Transverse colon (tissue), 4 donors: ENCODE measurements around the gene PLEKHA1. TPM values are rescaled to one million over a fixed set of nuclear protein-coding genes. Genes with fewer than 3 reads are reported as not detected.

Source experiments
- DNase-seq: peaks from one replicate; pipeline ENCODE4 v3.0.0-alpha.2; 2019
- H3K27ac ChIP-seq, 4 donors: fragments of 200-600 bp; sonication (generic); 2 replicates each; pipeline ENCODE4 v1.5.1; 2016 to 2018; ENCODE audit warnings: inconsistent platforms in 4 of 4
- H3K27me3 ChIP-seq: fragments of 200-600 bp; sonication (generic); 2 replicates; pipeline ENCODE4 v1.5.1; 2017; ENCODE audit warnings: inconsistent platforms
- H3K36me3 ChIP-seq, 4 donors: fragments of 200-600 bp; sonication (generic); 2 replicates each; pipeline ENCODE4 v1.5.1; 2017 to 2019; ENCODE audit warnings: inconsistent platforms in 4 of 4
- H3K4me1 ChIP-seq, 4 donors: fragments of 200-600 bp; sonication (generic); 2 replicates each; pipeline ENCODE4 v1.5.1; 2017 to 2020; ENCODE audit warnings: inconsistent platforms in 4 of 4
- H3K4me3 ChIP-seq, 4 donors: fragments of 200-600 bp; sonication (generic); 1 replicate in 1 of 4; 2 replicates in 3 of 4; pipeline versions ENCODE4 v1.5.1 to v1.6.1; 2017 to 2019; ENCODE audit warnings: inconsistent platforms in 4 of 4
- H3K9me3 ChIP-seq, 2 donors: fragments of 200-600 bp; sonication (generic); 2 replicates each; pipeline ENCODE4 v1.5.1; 2017 to 2019; ENCODE audit warnings: inconsistent platforms in 2 of 2
- EP300 ChIP-seq: sonication (generic); formaldehyde crosslinking; IDR thresholded peaks from one replicate; pipeline ENCODE4 v1.6.1; 2017; ENCODE audit warnings: antibody characterized with exemption, low read depth
- POLR2A ChIP-seq: fragments of 450-650 bp; IDR thresholded peaks from one replicate; pipeline ENCODE4 v1.6.1; 2016; ENCODE audit warnings: antibody characterized with exemption, mild to moderate bottlenecking, moderate library complexity
- POLR2AphosphoS5 ChIP-seq, 3 donors: sonication (generic); formaldehyde crosslinking; IDR thresholded peaks; one replicate each; pipeline ENCODE4 v1.6.1; 2016; ENCODE audit warnings: antibody characterized with exemption in 3 of 3
- WGBS, 2 donors: methylation state at CpG; one replicate each; pipeline ENCODE4 v1.1.5; 2018; ENCODE audit warnings: low coverage in 1 of 2; 5-methylcytosine and 5-hydroxymethylcytosine counted together
- in situ Hi-C, 4 donors: fragments of 200-750 bp; cut with MboI; loops; one replicate each; pipeline versions ENCODE4 v1.15.0 to v1.15.1; 2017; ENCODE audit warnings: low sequenced_read_pairs in 3 of 4, low pct_ligation_motif_present in 1 of 4, low pct_unique_long_range_greater_than_20kb in 1 of 4
- intact Hi-C: fragments of 100-400 bp; cut with DNase I; formaldehyde crosslinking; loops from one replicate; pipeline ENCODE4 v1.15.1; 2023; ENCODE audit warnings: low total_unique reads
- total RNA-seq, 4 donors: library from RNA; depleted of rRNA; stranded (reverse); fragments of >200 nt; gene quantifications; one replicate each; pipeline ENCODE4 v1.1.0, GENCODE V29; 2016
- TF ChIP-seq, protein P1 (sequence below), 5 experiments: fragments of 200-600 bp in 3 of 5; fragments of 450-650 bp in 2 of 5; sonication (generic) in 3 of 5; IDR thresholded peaks; 1 replicate in 2 of 5; 2 replicates in 3 of 5; pipeline ENCODE4 v1.5.1; 2016 to 2017; ENCODE audit warnings: antibody characterized with exemption in 5 of 5, inconsistent platforms in 3 of 5, mild to moderate bottlenecking in 2 of 5, moderate library complexity in 1 of 5

Gene PLEKHA1
- total RNA-seq, 4 donors from 2014 or later, result 10.7 to 40.3 (median 28.9) TPM

- H3K27ac ChIP-seq, result peak overlapping the region in 3 of 4 donors; percentile 70 to 84 (median 73)
- no peaks in the 10 kb centered on the region for H3K9me3 ChIP-seq
- 60 to 75% methylated on average over 3 to 16 of the region's 16 CpGs for WGBS, 2 donors
Measured at GRCh38 chr10:122475591-122476332, 101.3 kb downstream of the PLEKHA1 start.

DNA sequence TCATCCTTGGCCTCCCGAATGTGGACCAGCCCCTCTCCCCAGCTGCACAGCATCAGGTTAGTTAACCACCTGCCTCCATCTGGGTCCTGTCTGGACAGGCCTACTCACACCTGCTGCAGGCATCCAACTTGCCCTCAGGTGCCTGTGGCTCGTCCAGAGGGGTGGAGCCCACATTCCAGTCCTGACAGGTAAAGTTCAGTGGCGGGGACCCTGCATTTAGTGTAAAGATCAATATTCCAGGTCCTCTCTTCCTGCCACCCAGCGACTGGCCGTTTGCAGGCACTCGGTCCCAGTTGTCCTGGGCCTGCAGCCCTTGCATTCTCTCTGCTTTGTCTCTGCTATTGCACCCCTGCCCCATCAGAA is 101.8 kb downstream of the PLEKHA1 start:
- WGBS, 2 donors, result 81 to 89% methylated on average over 3 to 6 of the region's 6 CpGs
- Histone ChIP-seq H3K27ac (peak overlapping the region in 3 of 4 donors; percentile 70 to 84 (median 73)), H3K27me3 (peaks cover 6% of the 10 kb centered on the region), H3K9me3 (no peaks in the 10 kb centered on the region), H3K4me1 (peaks cover 14 to 30% (median 22%) of the 10 kb centered on the region in 4 donors), H3K36me3 (no peaks in the 10 kb centered on the region), H3K4me3 (no peak overlapping the region)
- DNase-seq, result no peak
- in situ Hi-C loops (no loop called here), intact Hi-C loops (no loop called here)
- TF ChIP-seq POLR2AphosphoS5 (IDR thresholded peaks at IDR 0.05), result no peak
- TF ChIP-seq, protein P1, sequence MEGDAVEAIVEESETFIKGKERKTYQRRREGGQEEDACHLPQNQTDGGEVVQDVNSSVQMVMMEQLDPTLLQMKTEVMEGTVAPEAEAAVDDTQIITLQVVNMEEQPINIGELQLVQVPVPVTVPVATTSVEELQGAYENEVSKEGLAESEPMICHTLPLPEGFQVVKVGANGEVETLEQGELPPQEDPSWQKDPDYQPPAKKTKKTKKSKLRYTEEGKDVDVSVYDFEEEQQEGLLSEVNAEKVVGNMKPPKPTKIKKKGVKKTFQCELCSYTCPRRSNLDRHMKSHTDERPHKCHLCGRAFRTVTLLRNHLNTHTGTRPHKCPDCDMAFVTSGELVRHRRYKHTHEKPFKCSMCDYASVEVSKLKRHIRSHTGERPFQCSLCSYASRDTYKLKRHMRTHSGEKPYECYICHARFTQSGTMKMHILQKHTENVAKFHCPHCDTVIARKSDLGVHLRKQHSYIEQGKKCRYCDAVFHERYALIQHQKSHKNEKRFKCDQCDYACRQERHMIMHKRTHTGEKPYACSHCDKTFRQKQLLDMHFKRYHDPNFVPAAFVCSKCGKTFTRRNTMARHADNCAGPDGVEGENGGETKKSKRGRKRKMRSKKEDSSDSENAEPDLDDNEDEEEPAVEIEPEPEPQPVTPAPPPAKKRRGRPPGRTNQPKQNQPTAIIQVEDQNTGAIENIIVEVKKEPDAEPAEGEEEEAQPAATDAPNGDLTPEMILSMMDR (IDR thresholded peaks at IDR 0.05), result no peak
- TF ChIP-seq EP300, result no peak
- no peak for TF ChIP-seq POLR2A

More at GRCh38 chr10:122475591-122476332, 101.3 kb downstream of the PLEKHA1 start:
- peak in 1 of 3 donors; percentile 10 for TF ChIP-seq POLR2AphosphoS5 (IDR thresholded peaks at IDR 0.05)
- TF ChIP-seq, protein P1 (IDR thresholded peaks at IDR 0.05), result no peak
- DNase-seq, result no peak
- Histone ChIP-seq H3K4me1 (peaks cover 14 to 30% (median 22%) of the 10 kb centered on the region in 4 donors), H3K27me3 (peaks cover 6% of the 10 kb centered on the region), H3K4me3 (no peak overlapping the region), H3K36me3 (no peaks in the 10 kb centered on the region)
- intact Hi-C loops (no loop called here), in situ Hi-C loops (no loop called here)

- Histone ChIP-seq H3K36me3 (no peaks in the 10 kb centered on the region), H3K4me1 (peaks cover 14 to 30% (median 22%) of the 10 kb centered on the region in 4 donors), H3K4me3 (no peak overlapping the region), H3K27ac (peak overlapping the region in 1 of 4 donors; percentile 22), H3K9me3 (no peaks in the 10 kb centered on the region), H3K27me3 (peaks cover 6% of the 10 kb centered on the region)
- no peak for DNase-seq
- 66% methylated on average over 5 of the region's 5 CpGs; no CpG with 5 or more reads in 1 of the 2 donors for WGBS, 2 donors
- no peak for TF ChIP-seq EP300
- intact Hi-C loops, result no loop called here
- in situ Hi-C loops, result no loop called here
Measured at GRCh38 chr10:122477436-122477835, 102.9 kb downstream of the PLEKHA1 start.

DNA sequence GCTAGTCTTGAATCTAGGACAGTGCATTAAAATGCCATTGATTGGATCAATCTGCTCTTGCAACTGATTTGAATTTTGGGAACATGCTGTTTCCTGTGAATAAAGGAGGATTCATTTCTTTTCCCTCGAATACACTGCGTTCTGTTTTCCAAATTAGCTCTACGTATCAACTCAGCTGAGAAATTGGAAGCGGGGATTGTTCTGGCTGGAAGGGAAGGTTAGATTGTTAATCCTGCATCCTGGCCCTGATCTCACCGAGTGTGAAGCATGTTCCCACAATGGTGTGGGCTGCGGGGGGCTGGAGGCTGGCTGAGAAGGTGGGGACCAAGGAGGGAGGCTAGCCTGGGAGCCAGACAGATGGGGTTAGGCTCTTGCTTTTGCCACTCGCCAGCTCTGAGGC is 104.5 kb downstream of the PLEKHA1 start:
- intact Hi-C loops, result no loop called here

More for the DNA sequence above, 104.5 kb downstream of the PLEKHA1 start:
- peaks cover 4% of the 10 kb centered on the region for H3K27me3 ChIP-seq
- in situ Hi-C loops, result no loop called here
- 82% methylated on average over 7 of the region's 7 CpGs; no CpG with 5 or more reads in 1 of the 2 donors for WGBS, 2 donors
- H3K4me3 ChIP-seq, result no peak overlapping the region
- no peaks in the 10 kb centered on the region for H3K9me3 ChIP-seq
- no peak overlapping the region for H3K27ac ChIP-seq
- TF ChIP-seq POLR2A (no peak), POLR2AphosphoS5 (IDR thresholded peaks at IDR 0.05) (no peak), EP300 (no peak)
- TF ChIP-seq, protein P1 (IDR thresholded peaks at IDR 0.05), result no peak
- no peaks in the 10 kb centered on the region for H3K36me3 ChIP-seq
- no peak for DNase-seq
- H3K4me1 ChIP-seq, result peaks cover 13 to 29% (median 22%) of the 10 kb centered on the region in 4 donors
